HG03196 (cell line): Measurements from ENCODE around the gene NOXA1.
"Not testable (repeated sequence)": the region's sequence is repeated elsewhere in the genome, so short reads cannot be mapped to it uniquely, and the experiment has no call there.

Experiments
- ATAC-seq: cut with Tn5 transposase; IDR thresholded peaks from one replicate; pipeline ENCODE4 v1.9.1; 2021; ENCODE audit not compliant: unreplicated experiment

The NOXA1 gene

DNA sequence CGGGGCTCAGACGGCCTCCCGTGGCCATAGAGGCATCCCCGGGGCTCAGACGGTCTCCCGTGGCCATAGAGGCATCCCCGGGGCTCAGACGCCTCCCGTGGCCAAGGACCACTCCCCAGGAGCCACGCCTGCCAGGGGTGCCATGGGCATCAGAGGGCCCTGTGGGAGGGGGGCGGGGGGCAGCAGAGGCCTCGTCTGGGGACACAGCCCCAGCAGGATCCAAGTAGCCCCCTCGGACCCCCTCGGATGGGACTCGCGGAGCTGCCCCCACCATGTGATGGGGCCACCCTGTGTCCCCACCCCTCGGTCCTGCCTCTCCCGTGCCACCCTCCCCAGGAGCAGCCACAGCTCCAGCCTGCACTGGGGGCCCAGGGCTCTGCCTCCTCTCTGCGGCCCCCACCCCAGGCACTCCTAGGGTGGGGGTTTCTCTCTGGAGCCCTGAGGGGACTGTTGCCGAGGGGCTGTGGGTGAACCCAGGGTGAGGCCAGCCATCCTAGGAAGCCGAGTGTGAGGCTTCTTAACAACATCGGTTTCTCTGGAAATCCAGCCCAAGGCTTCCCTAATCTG is 15.5 kb downstream of the NOXA1 start:
- no peak for ATAC-seq

DNA sequence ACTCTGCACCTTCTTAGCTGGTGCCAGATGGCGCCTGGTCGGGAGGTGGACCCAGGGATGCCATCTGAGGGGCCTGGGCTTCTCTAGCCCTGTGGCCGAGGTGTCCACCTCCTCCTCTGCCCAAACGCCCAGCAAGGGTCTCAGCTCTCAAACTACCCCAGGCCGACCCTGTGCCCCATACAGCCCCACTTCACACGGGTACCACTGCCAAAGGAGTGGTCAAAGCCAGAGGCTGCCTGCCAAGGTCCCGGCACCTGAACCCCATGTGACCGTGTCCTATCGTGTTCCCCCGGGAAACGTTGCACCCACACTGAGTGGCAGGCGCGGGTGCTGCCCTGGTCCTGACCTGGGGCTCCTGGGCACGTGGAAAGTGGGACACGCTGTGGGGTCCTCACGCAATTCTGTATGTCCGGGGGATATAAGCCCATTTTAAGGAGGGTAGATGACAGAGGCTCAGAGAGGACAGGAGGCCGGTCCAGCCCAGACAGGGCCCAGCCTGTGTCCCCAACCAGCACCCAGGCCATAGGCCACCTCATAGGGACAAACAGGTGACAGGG is 16.0 kb downstream of the NOXA1 start:
- ATAC-seq, result no peak

DNA sequence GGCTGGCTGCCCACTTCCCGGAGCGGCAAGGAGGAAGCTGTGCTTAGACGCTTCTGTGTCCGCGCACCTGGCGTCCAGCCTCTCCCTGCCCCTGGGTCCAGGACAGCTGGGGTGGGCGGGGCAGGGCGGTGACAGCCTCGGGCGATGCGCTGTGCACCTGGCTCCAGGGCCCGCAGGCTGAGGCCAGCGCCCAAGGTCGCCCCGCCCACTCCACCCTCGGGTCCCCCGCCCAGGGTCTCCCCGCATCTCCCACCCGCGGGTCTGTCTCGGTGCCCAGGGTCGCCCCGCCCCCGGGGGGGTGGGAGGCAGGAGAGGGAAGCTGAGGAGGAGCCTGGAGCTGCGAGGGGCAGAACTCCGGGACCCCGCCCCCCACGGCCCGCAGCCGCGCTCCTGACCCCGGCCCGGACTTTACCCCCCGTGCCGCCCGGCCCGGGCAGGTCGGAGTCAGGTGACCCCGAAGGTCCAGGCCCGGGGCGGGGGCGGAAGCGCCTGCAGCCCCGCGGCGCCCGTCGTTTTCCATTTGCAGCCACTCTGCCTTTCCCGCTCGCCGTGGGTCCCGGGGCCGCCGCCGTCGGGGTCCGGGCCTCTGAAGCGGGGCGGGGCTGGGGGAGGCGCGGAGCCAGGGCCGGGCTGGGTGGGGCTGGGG is 18.2 kb downstream of the NOXA1 start, which contains the start of gene ENTPD8:
TSS of gene ENTPD8 (minus strand) at position 69 of the 646 bp plus-strand sequence. CDS start 3,072 bp downstream, outside the sequence.
- no peak for ATAC-seq

DNA sequence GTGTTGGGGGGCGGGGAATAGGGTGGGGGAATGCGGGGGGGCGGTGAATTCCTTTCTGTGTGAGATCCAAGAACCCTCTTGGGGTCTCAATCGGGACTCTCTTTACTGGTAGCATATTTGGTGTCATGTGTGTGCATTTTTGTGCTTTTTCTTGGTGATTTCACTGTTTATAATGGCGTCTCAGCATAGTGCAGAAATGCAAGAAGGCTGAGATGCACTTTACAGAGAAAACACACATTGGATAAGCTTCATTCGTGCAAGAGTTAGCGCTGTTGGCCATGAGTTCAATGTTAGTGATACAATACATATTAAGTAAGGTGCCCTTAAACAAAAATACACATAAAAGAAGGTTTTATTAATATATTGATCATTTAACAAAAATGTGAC is 18.7 kb downstream of the NOXA1 start:
- ATAC-seq, result no peak

DNA sequence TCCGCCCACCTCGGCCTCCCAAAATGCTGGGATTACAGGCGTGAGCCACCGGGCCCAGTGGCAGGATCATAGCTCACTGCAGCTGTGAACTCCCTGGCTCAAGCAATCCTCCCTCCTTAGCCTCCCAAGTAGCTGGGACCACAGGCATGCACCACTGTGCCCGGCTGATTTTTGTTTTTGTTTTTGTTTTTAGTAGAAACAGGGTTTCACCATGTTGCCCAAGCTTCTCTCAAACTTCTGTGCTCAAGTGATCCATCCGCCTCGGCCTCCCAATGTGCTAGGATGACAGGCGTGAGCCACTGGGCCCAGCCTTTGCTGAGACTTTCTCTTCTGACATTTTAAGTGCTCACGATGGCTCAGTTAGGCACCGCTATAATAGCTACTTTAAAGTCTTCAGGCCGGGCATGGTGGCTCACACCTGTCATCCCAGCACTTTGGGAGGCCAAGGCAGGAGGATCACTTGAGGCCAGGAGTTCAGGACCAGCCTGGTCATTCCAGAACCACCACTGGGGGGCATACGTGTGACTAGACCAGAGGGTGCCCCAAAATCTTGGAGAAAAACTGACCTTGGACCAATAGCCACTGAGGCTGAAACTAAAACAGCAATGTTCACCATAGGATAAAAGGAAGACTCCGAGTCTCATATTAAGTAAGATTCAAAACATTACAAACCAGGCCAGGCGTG is 21.1 kb downstream of the NOXA1 start:
- ATAC-seq, result no peak

DNA sequence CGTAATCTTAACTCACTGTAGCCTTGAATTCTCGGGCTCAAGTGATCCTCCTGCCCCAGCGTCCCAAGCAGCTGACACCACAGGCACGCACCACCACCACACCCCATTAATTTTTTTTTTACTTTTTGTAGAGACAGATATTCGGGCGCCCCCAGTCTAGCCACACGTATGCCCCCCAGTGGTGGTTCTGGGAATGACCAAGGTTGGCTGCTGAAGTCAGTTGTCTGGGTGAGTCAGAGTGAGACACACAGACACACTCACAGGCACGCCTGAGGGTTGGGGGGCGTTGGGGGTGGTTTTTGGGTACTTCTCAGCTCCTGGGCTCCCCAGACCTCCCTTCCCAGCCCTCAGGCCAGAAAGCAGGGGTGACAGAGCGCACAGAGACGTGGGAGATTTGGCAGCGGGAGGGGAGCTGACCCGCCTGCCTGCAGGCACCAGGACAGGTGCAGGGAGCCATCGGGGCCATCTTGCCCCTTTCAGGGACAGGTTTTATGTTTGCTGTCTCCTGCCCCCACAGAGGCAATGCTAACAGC is 22.1 kb downstream of the NOXA1 start:
- ATAC-seq, result no peak

DNA sequence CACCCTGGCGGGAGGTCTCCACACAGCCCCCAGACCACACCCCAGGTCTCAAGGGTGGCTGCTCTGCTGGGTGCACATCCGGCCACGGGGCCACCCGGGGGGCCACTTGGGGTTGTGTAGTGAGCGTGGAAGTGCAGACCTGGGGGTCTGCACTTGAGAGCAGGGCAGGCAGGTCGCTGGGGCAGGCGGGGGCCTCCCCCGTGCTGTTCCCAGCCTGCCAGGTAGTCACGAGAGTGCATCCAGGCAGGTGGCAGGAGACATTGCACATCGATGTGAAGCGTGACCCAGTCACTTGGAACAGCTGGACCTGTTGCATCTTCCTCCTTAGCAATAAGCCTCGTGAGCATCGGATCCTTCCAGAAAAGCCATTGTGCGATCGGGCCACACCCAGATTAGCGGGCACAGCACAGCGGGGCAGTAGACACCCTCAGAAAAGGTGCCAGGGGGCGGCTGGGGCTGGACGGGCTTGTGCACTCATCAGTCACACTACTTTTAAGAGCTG is 22.8 kb downstream of the NOXA1 start:
- no peak for ATAC-seq

DNA sequence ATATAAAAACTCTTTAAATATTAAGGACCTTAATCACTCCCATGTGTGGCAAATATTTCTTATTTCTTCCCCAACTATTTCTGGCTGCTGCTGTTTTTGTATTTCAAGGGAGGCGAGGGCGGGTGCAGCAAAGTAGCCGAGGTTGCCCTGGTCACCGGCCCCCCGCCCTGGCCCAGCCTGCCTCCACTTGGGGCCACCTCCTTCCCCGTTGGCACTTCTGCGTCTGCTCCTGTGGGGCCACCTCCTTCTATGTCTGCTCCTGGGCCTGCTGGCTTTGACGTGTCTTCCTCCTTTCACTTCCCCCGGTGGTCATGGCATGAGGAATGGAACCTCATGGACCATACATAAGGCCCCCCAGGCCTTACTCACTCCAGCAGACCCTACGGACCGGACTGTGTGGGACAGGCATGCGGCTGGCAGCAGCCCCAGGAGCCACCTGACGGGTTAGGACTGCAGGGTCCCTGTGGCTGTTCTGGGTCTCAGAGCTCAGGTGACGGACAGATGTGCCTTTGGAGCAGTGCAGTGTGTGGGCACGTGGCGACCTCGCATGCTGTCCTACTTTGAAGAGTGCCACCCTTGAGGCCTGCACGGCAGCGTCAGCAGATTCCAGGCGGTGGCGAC is 23.8 kb downstream of the NOXA1 start:
- no peak for ATAC-seq

DNA sequence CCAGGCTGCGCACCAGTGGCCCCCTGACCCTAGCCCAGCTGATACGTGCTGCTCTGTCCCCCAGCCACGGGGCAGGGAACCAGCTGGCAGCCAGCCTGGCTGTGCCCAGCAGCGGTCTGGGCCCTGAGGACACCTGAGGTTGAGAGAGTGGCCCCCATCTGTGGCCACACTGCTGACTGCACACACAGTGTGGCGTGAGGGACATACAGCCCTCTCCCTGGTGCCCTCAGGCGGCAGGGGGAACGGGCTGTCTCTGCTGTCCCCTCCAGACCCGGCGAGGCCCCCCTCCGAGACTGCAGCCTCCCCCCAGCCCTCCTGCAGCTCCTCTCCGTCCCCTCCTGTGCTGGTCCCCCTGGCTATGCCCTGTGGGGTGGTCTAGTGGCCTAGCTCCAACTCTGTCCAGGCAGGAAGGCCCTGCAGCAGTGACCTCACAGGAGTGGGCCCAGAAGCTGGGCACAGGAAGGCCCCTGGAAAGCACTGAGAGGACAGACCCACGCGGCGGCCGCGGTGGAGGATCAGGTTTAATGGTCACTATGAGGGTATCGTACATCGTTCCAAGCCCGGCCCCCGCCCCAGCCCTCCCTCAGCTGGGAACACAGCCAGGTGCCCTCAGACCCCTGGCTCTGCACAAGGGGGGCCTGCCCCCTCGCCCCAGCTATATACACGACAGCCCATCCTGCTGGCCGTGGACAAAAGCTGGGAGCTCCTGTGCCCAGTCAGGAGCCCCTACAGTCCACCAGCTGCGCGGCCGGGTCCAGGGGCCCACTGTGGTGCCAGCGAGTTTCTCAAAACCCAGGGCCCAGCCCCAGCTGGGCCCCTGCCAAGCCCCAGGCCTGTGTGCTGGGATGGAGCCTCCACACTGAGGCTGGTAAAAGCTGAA is 24.8 kb downstream of the NOXA1 start:
- ATAC-seq, result no peak

DNA sequence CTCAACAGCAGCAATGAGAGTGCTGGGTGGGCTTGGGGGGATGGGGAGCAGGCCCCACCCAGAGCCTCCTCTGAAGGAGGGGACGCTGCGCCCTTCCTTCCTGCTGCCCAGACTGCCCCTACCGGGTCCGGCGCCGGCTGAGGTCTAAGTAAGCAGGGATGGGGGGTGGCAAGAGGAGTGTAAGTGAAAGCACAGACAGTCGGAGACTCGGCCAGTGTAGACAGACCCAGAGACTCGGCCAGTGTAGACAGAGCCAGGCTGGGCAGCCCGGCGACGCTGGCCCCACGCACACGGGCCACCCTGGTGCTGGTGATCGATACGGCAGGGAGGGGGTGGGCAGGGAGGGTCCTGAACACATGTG is 25.4 kb downstream of the NOXA1 start:
- ATAC-seq, result no peak

DNA sequence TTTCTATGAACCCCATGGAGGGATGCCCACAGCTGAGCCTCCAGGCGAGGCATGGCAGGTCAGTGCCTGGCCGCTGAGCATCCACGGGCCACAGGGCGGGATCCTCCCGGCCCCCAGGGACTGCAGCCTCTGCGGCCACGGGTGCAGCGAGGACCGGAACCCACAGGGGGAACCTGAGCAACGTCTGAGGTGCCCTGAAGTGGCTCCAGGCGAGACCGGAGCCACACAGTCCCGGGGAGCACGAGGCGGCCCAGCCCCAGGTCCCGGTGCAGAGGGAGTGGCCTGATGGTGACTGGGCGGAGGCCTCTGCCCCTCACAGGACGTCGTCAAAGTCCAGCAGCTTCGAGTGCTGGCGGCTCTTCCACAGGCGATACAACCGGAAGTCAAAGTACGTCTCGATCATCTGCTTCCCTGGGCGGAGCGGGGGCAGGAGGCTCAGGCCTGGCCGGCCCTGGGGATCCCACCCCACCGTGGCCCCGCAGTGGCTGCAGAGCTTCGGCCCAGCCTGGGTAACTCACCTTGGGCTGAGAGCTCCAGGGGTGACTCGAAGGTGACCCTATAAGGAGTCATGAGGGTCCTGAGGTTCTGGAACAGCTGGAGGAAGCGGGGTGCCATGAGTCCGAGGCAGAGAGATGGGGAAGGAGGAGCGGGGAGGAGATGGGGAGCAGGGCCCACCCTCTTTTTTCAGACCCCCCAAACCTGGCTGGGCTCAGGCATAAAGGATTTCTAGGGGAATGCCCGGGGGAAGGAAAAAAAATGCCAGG is 26.1 kb downstream of the NOXA1 start:
- ATAC-seq, result no peak

DNA sequence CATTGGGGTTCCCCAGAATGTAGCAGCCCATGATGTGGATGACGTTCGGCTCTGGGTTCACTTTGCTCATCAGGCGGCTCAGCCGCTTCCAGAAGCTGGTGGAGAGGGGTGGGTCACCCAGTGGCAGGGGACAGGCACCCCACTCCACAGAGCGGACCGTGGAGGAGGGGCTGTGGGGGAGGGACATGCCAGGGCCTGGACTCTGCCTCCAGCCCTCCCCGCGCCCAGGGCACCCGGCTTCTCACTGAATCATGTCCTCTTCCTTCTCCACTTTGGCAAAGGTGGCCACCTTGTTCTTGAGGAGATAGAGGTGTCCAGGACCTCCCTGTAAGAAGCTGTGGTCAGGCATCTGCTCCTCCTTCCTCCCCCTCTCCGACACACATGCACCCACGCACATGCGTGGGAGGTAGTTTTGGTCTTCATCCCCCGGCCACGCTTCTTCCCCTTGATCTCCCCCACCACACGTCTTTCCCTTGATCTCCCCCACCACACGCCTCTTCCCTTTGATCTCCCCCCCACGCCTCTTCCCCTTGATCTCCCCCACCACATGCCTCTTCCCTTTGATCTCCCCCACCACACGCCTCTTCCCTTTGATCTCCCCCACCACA is 26.8 kb downstream of the NOXA1 start:
- ATAC-seq, result no peak

DNA sequence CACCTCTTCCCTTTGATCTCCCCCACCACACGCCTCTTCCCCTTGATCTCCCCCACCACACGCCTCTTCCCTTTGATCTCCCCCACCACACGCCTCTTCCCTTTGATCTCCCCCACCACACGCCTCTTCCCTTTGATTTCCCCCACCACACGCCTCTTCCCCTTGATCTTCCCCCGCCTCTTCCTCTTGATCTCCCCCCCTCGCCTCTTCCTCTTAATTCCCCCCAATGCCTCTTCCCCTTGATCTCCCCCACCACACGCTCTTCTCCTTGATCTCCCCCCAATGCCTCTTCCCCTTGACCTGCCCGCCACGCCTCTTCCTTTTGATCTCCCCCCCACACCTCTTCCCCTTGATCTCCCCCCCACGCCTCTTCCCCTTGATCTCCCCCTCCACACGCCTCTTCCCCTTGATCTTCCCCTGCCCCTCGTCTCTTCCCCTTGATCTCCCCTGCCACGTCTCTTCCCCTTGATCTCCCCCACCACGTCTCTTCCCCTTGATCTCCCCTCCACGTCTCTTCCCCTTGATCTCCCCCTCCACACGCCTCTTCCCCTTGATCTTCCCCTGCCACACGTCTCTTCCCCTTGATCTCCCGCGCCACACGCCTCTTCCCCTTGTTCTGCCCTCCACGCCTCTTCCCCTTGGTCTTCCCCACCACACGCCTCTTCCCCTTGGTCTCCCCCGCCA is 27.5 kb downstream of the NOXA1 start:
- ATAC-seq, result not testable (repeated sequence)

DNA sequence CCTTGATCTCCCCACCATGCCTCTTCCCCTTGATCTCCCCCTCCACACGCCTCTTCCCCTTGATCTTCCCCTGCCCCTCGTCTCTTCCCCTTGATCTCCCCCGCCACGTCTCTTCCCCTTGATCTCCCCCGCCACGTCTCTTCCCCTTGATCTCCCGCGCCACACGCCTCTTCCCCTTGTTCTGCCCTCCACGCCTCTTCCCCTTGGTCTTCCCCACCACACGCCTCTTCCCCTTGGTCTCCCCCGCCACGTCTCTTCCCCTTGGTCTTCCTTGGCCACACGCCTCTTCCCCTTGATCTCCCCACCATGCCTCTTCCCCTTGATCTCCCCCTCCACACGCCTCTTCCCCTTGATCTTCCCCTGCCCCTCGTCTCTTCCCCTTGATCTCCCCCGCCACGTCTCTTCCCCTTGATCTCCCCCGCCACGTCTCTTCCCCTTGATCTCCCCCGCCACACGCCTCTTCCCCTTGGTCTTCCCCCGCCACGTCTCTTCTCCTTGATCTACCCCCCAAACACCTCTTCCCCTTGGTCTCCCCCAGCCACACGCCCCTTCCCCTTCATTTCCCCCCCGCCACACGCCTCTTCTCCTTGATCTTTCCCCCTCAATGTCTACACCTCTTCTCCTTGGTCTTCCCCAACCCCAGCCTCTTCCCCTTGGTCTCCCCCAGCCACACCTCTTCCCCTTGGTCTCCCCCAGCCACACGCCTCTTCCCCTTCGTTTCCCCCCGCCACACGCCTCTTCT is 28.2 kb downstream of the NOXA1 start:
- not testable (repeated sequence) for ATAC-seq

DNA sequence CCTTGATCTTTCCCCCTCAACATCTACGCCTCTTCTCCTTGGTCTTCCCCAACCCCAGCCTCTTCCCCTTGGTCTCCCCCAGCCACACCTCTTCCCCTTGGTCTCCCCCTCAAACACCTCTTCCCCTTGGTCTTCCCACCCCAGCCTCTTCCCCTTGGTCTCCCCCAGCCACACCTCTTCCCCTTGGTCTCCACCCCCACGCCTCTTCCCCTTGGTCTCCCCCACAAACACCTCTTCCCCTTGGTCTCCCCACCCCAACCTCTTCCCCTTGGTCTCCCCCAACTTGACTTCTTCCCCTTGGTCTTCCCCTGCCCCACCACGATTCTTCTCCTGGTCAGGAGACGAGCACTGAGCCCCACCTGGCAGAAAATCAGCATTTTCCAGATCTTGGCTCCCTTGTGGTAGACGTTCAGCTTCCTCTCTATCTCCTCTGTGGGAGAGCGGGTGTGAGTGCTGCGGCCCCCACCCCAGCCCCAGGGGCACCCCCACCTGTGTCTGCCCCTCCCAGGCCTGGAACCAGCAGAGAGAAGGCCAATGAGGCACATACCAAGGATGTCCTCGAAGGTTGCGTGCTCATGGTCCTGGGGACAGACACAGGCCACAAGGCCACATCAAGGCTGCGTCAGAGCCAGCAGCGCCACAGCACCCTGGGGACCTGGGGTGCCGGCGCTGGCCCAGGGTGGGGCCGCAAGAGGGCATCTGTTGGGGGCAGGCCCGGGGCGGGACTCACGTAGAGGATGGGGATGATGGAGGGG is 29.0 kb downstream of the NOXA1 start:
- ATAC-seq, result no peak

DNA sequence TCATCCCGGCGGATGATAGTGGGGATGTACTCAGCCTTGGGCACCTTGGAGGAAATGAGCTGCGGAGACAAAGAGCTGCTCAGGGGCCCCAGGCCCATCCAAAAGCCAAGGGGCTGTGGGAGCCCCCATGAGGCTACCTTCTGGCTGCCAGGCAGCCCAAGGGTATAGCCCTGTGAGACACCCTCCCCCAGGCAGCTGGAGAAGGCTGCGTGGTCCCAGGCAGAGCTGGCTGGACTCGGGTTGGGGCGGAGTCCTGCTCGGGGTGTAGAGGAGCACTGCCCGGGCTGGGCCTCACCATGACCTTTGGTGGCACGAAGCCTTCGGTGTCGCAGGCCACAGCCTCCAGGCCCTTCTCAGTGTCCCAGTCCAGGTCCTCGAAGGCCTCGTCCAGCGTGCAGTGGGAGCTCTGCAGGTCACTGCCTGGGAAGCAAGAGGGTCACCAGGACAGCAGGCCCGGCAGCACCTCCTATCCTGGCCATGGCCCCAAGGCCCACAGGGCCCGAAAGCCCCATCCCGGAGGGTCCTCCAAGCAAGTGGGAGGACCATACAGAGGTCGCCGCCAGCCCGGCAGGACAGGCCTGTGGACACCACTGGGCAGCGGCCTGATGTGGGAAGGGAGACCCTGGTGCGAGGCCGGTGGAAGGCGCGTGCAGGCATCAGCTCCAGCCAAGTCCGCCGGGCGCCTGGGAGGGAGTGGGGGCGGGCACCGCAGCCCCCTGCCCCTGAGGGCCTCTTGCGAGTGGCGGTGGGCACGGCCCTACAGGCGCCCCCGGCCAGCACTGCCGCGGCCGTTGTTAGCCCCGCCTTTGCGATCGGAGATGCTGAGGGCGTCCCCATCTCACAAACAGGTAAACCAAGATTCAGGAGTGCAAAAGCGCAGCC is 29.8 kb downstream of the NOXA1 start:
- no peak for ATAC-seq
